Measurements from ENCODE around the gene ABCC1.
A peak's percentile ranks its signal among the peaks of the same experiment; 100 is the strongest.
"Not testable (repeated sequence)": the region's sequence is repeated elsewhere in the genome, so short reads cannot be mapped to it uniquely, and the experiment has no call there.

Gene ABCC1

GRCh38 chr16:16188827-16189226 is 239.4 kb downstream of the ABCC1 start:
- Histone ChIP-seq H3K4me2 (no peak overlapping the region), H3K4me1 (peaks cover 14 to 26% (median 19%) of the 10 kb centered on the region in 10 experiments; a peak in 19 of 20 replicates), H3K27ac (no peak overlapping the region), H3K36me3 (no peaks in the 10 kb centered on the region), H3K9ac (no peak overlapping the region), H3K27me3 (no peaks in the 10 kb centered on the region), H3K9me3 (replicated peaks in 1 of 11) (no peaks in the 10 kb centered on the region), H3K4me3 (no peak overlapping the region), H4K20me1 (no peaks in the 10 kb centered on the region)
- TF ChIP-seq Cebpa-rat (IDR thresholded peaks at IDR 0.05), result no peak

DNA sequence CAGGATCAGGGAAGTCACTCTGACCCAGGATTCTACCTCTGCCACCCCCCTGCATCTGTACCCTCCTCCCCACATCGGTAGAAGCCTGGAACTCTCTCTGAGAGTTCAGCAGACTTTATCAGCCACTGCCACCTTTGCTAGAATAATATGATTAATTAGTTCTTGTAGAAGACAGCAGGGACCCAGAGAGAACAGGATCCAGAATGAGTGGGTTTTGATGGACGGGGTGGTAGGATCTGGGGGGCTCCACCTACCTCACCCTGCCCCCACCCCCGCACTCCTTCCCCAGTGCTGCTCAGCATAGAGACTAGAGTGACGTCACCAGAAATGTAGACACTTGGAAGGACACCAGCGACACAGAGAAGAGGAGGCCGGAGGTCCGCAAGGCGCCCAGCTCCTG is 240.4 kb downstream of the ABCC1 start:
- H3K4me3 ChIP-seq, result no peak overlapping the region
- no peaks in the 10 kb centered on the region for H4K20me1 ChIP-seq
- H3K4me2 ChIP-seq, result no peak overlapping the region
- no peak for TF ChIP-seq Cebpa-rat (IDR thresholded peaks at IDR 0.05)
- H3K27ac ChIP-seq, result no peak overlapping the region
- no peaks in the 10 kb centered on the region for H3K9me3 ChIP-seq (replicated peaks in 1 of 11)
- peaks cover 14 to 35% (median 23%) of the 10 kb centered on the region in 10 experiments; a peak in 19 of 20 replicates for H3K4me1 ChIP-seq
- no peak overlapping the region for H3K9ac ChIP-seq
- no peaks in the 10 kb centered on the region for H3K27me3 ChIP-seq
- H3K36me3 ChIP-seq, result no peaks in the 10 kb centered on the region

GRCh38 chr16:16190546-16190945 is 241.1 kb downstream of the ABCC1 start:
- no peaks in the 10 kb centered on the region for H4K20me1 ChIP-seq
- H3K27ac ChIP-seq, result no peak overlapping the region
- no peak overlapping the region for H3K9ac ChIP-seq
- H3K4me3 ChIP-seq, result no peak overlapping the region
- H3K4me2 ChIP-seq, result no peak overlapping the region
- no peak for TF ChIP-seq Cebpa-rat (IDR thresholded peaks at IDR 0.05)
- H3K36me3 ChIP-seq, result no peaks in the 10 kb centered on the region
- H3K27me3 ChIP-seq, result no peaks in the 10 kb centered on the region
- no peaks in the 10 kb centered on the region for H3K9me3 ChIP-seq (replicated peaks in 1 of 11)
- peaks cover 14 to 35% (median 23%) of the 10 kb centered on the region in 10 experiments; a peak in 19 of 20 replicates for H3K4me1 ChIP-seq

DNA sequence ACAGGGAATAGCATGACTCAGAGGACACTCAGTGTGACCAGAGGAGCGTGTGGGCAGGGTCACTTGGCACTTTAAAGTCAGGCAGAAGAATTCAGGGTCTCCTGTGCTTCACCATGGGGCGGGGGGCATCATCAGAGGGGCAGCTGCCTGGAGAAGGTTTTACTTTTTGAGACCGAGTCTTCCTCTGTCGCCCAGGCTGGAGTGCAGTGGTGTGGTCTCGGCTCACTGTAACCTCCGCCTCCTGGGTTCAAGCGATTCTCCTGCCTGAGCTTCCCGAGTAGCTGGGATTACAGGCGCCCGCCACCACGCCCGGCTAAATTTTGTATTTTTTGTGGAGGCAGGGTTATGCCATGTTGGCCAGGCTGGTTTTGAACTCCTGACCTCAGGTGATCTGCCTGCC is 241.6 kb downstream of the ABCC1 start:
- not testable (repeated sequence) for H3K36me3 ChIP-seq; H3K9me3 ChIP-seq (replicated peaks in 1 of 11); H3K4me3 ChIP-seq; H3K27ac ChIP-seq; H3K9ac ChIP-seq; H3K27me3 ChIP-seq; H4K20me1 ChIP-seq
- Histone ChIP-seq H3K4me1 (peaks cover 14 to 35% (median 23%) of the 10 kb centered on the region in 10 experiments; a peak in 19 of 20 replicates), H3K4me2 (peak overlapping the region in 7 of 11 experiments; percentile 0 to 71 (median 49); a peak in 8 of 22 replicates)

GRCh38 chr16:16191493-16192167 is 242.2 kb downstream of the ABCC1 start:
- TF ChIP-seq Cebpa-rat (IDR thresholded peaks at IDR 0.05), result no peak
- no peak overlapping the region for H3K4me3 ChIP-seq
- no peaks in the 10 kb centered on the region for H3K36me3 ChIP-seq

More at GRCh38 chr16:16191493-16192167, 242.2 kb downstream of the ABCC1 start:
- H4K20me1 ChIP-seq, result no peaks in the 10 kb centered on the region
- no peaks in the 10 kb centered on the region for H3K27me3 ChIP-seq
- peak overlapping the region in 10 of 11 experiments; percentile 0 to 71 (median 38); a peak in 16 of 22 replicates for H3K4me2 ChIP-seq
- H3K9me3 ChIP-seq (replicated peaks in 1 of 11), result no peaks in the 10 kb centered on the region
- peak overlapping the region in 1 of 11 experiments; percentile 26; a peak in 2 of 22 replicates for H3K27ac ChIP-seq
- H3K9ac ChIP-seq, result no peak overlapping the region
- H3K4me1 ChIP-seq, result peaks cover 14 to 37% (median 23%) of the 10 kb centered on the region in 10 experiments; a peak in 19 of 20 replicates

All from BLaER1 treated with 17β-estradiol and CSF1 and Interleukin-3, amounts not matched to agents 10 nM and 100 nM (cell line).